ENCODE measurements around the gene CES4A. TPM values are rescaled to one million over a fixed set of nuclear protein-coding genes. Genes with fewer than 3 reads are reported as not detected.

Gene CES4A
- total and polyA plus RNA-seq, 9 of the 15 experiments (the other 6 are each of a cell fraction or from before 2014, with no cell fraction given), result 0.09 to 0.13 (median 0.11) TPM; not detected in 6

- TF ChIP-seq CHD4 (IDR thresholded peaks at IDR 0.05; ENCODE audit: insufficient read depth, insufficient replicate concordance, low read depth, low read length, poor library complexity, severe bottlenecking) (no peak), ZBTB40 (IDR thresholded peaks at IDR 0.05) (no peak; the same call in 1 of the 2 replicates), ZBTB40 (CRISPR knock-in tag; IDR thresholded peaks at IDR 0.05) (no peak), ETV1 (tag; conservative IDR thresholded peaks at IDR 0.05; ENCODE audit: low read depth) (0 out of 2 replicates have a peak, but pooled peaks have one; percentile 50), ESRRB (CRISPR knock-in tag; IDR thresholded peaks at IDR 0.05; ENCODE audit: borderline replicate concordance) (no peak), GABPA (tag; conservative IDR thresholded peaks at IDR 0.05; ENCODE audit: low read depth) (peak; percentile 74), MLLT1 (IDR thresholded peaks at IDR 0.05) (no peak), SMARCA4 (IDR thresholded peaks at IDR 0.05) (no peak), KHSRP (IDR thresholded peaks at IDR 0.05) (no peak), ZNF165 (CRISPR knock-in tag; IDR thresholded peaks at IDR 0.05; ENCODE audit: borderline replicate concordance) (no peak), NEUROD1 (IDR thresholded peaks at IDR 0.05; ENCODE audit: borderline replicate concordance, low read depth, low read length, partially characterized antibody) (peak; percentile 20), MTA3 (IDR thresholded peaks at IDR 0.05; ENCODE audit: borderline replicate concordance) (0 out of 2 replicates have a peak, but pooled peaks have one; percentile 64), WHSC1 (IDR thresholded peaks at IDR 0.05; ENCODE audit: low read length) (no peak), ZNF655 (CRISPR knock-in tag; IDR thresholded peaks at IDR 0.05) (no peak)
Measured at GRCh38 chr16:67029254-67030096, 41.1 kb downstream of the CES4A start (continued).

Data from K562 (cell line).